Skeletal muscle satellite cell (primary cell): Measurements from ENCODE around the gene WDR20.
"Not testable (repeated sequence)": the region's sequence is repeated elsewhere in the genome, so short reads cannot be mapped to it uniquely, and the experiment has no call there.

Experiments
- H3K27me3 ChIP-seq: 2 replicates; pipeline ENCODE4 v1.7.0; 2013; ENCODE audit warnings: low read length; ENCODE audit not compliant: control insufficient read depth, insufficient read depth
- H3K36me3 ChIP-seq: 2 replicates; pipeline ENCODE4 v1.7.0; 2013; ENCODE audit warnings: mild to moderate bottlenecking, control low read depth, low read length; ENCODE audit not compliant: insufficient read depth
- H3K4me1 ChIP-seq: 2 replicates; pipeline ENCODE4 v1.7.0; 2013; ENCODE audit warnings: low read length; ENCODE audit not compliant: control insufficient read depth, insufficient read depth
- H3K4me2 ChIP-seq: 2 replicates; pipeline ENCODE4 v1.7.0; 2013; ENCODE audit warnings: mild to moderate bottlenecking, low read length
- H3K4me3 ChIP-seq: 2 replicates; pipeline ENCODE4 v1.7.0; 2013; ENCODE audit warnings: low read length
- H3K9ac ChIP-seq: 2 replicates; pipeline ENCODE4 v1.7.0; 2013; ENCODE audit warnings: mild to moderate bottlenecking, low read depth, low read length, moderate library complexity
- H3K9me3 ChIP-seq: replicated peaks from 2 replicates; pipeline ENCODE4 v1.7.0; 2013; ENCODE audit warnings: mild to moderate bottlenecking, control low read depth, low read length

Gene WDR20

DNA sequence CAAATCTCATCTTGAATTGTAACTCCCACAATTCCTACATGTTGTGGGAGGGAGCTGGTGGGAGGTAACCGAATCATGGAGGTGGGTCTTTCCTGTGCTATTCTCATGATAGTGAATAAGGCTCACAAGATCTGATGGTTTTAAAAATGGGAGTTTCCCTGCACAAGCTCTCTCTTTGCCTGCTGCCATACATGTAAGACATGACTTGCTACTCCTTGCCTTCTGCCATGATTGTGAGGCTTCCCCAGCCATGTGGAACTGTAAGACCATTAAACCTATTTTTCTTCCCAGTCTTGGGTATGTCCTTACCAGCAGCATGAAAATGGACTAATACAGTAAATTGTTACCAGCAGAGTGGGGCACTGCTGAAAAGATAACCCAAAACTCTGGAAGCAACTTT is 30.4 kb upstream of the WDR20 start:
- not testable (repeated sequence) for H3K9me3 ChIP-seq, H3K4me3 ChIP-seq, H3K4me1 ChIP-seq, H3K36me3 ChIP-seq, H3K27me3 ChIP-seq, H3K9ac ChIP-seq, H3K4me2 ChIP-seq

- H3K4me3 ChIP-seq: no peak overlapping the region
- no peak overlapping the region for H3K4me2 ChIP-seq
- H3K9ac ChIP-seq: no peak overlapping the region
- no peaks in the 10 kb centered on the region for H3K36me3 ChIP-seq
- H3K4me1 ChIP-seq: no peaks in the 10 kb centered on the region
- H3K27me3 ChIP-seq: no peaks in the 10 kb centered on the region
- H3K9me3 ChIP-seq: no peaks in the 10 kb centered on the region
Observed at GRCh38 chr14:102111101-102111500, 28.6 kb upstream of the WDR20 start.

GRCh38 chr14:102116361-102117180 is 23.1 kb upstream of the WDR20 start:
- Histone ChIP-seq H3K4me3 (no peak overlapping the region), H3K4me1 (no peaks in the 10 kb centered on the region), H3K9ac (no peak overlapping the region), H3K27me3 (no peaks in the 10 kb centered on the region), H3K9me3 (peaks cover 4% of the 10 kb centered on the region), H3K4me2 (no peak overlapping the region), H3K36me3 (no peaks in the 10 kb centered on the region)

DNA sequence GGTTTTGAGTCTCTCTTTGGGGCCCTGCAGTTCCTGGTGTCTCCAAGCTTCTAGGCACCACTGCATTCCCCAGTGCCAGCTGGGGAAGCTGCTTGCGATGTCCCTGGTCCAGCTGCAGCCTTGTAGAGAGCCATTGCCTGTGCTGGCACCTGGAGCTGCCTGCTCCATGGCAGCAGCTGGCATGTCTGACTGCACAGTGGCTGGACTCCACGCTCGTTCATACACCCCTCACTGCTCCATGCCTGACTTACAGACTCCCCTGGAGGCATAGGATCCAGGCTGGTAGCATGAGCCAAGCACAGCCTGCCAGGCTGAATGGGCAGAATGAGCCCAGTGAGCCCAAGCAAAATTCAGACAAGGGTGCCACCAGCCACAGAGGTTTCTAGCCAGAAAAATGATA is 21.8 kb upstream of the WDR20 start:
- H3K4me3 ChIP-seq: no peak overlapping the region
- H3K4me1 ChIP-seq: no peaks in the 10 kb centered on the region
- peaks cover 4% of the 10 kb centered on the region for H3K9me3 ChIP-seq
- H3K9ac ChIP-seq: no peak overlapping the region
- no peaks in the 10 kb centered on the region for H3K27me3 ChIP-seq
- no peaks in the 10 kb centered on the region for H3K36me3 ChIP-seq
- H3K4me2 ChIP-seq: no peak overlapping the region

GRCh38 chr14:102120888-102121287 is 18.8 kb upstream of the WDR20 start:
- H3K36me3 ChIP-seq: no peaks in the 10 kb centered on the region
- no peak overlapping the region for H3K4me3 ChIP-seq
- H3K4me2 ChIP-seq: no peak overlapping the region
- H3K27me3 ChIP-seq: no peaks in the 10 kb centered on the region
- H3K9ac ChIP-seq: no peak overlapping the region
- H3K4me1 ChIP-seq: no peaks in the 10 kb centered on the region
- H3K9me3 ChIP-seq: peaks cover 4% of the 10 kb centered on the region

- Histone ChIP-seq H3K4me3 (no peak overlapping the region), H3K9ac (no peak overlapping the region), H3K36me3 (no peaks in the 10 kb centered on the region), H3K4me1 (no peaks in the 10 kb centered on the region), H3K4me2 (no peak overlapping the region), H3K9me3 (peaks cover 4% of the 10 kb centered on the region), H3K27me3 (no peaks in the 10 kb centered on the region)
Observed at GRCh38 chr14:102121567-102121966, 18.1 kb upstream of the WDR20 start.

- Histone ChIP-seq H3K36me3 (no peaks in the 10 kb centered on the region), H3K27me3 (no peaks in the 10 kb centered on the region), H3K9ac (no peak overlapping the region), H3K4me2 (no peak overlapping the region), H3K9me3 (no peaks in the 10 kb centered on the region), H3K4me3 (no peak overlapping the region), H3K4me1 (no peaks in the 10 kb centered on the region)
Observed at GRCh38 chr14:102124419-102124818, 15.3 kb upstream of the WDR20 start.

DNA sequence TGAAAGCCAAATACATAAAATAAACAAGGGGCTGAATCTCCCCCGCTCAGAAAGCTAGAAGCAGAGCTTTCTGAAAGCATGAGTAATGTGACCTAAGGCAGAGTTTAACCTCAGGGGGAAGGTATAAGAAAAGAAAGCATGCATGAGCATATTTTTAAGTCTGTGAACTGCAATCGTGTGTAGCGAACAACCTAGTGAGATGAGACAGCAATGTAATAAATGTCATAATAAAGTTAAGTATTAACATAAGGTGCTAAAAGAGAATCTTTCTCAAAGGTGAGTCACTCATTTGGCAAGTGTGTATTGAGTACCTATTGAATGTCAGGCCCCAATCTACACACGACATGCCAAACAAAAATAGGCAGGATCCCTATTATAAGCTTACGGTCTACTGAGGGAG is 14.2 kb upstream of the WDR20 start:
- H3K4me2 ChIP-seq: no peak overlapping the region
- H3K4me3 ChIP-seq: no peak overlapping the region
- no peaks in the 10 kb centered on the region for H3K27me3 ChIP-seq
- no peaks in the 10 kb centered on the region for H3K9me3 ChIP-seq
- H3K36me3 ChIP-seq: no peaks in the 10 kb centered on the region
- no peaks in the 10 kb centered on the region for H3K4me1 ChIP-seq
- H3K9ac ChIP-seq: no peak overlapping the region

GRCh38 chr14:102126807-102127455 is 12.8 kb upstream of the WDR20 start:
- Histone ChIP-seq H3K27me3 (no peaks in the 10 kb centered on the region), H3K4me1 (no peaks in the 10 kb centered on the region), H3K9ac (no peak overlapping the region)

DNA sequence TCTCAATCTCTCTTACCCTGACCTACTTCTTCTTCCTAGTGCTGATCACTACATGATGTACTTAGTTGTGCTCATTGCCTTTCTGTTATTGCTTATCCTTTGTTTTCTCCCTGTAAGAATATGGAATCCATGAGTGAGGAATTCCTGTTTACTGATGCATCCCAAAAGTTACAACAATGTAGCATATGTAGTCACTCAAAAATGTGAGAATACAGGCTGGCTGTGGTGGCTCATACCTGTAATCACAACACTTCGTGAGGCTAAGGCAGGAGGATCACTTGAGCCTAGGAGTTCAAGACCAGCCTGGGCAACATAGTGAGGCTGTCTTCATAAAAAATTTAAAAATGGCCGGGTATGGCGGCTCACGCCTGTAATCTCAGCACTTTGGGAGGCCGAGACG is 8.0 kb upstream of the WDR20 start:
- Histone ChIP-seq H3K36me3 (no peaks in the 10 kb centered on the region), H3K4me3 (no peak overlapping the region), H3K4me1 (no peaks in the 10 kb centered on the region), H3K27me3 (no peaks in the 10 kb centered on the region), H3K9me3 (no peaks in the 10 kb centered on the region), H3K9ac (no peak overlapping the region), H3K4me2 (no peak overlapping the region)

More at GRCh38 chr14:102126807-102127455, 12.8 kb upstream of the WDR20 start:
- Histone ChIP-seq H3K36me3 (no peaks in the 10 kb centered on the region), H3K4me2 (no peak overlapping the region), H3K4me3 (no peak overlapping the region), H3K9me3 (no peaks in the 10 kb centered on the region)

DNA sequence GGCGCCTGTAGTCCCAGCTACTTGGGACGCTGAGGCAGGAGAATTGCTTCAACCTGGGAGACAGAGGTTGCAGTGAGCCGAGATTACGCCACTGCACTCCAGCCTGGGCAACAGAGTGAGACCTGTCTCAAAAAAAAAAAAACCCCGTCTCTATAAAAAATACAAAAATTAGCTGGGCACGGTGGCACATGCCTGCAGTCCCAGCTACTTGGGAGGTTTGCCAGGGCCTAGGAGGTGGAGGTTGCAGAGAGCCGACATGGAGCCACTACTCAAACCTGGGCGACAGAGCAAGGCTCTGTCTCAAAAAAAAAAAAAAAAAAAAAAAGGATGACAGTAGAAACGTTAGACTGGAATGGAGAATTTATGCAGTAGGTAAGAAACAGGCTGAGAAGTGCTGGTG is 5.7 kb upstream of the WDR20 start:
- not testable (repeated sequence) for H3K4me2 ChIP-seq, H3K4me1 ChIP-seq, H3K9ac ChIP-seq, H3K9me3 ChIP-seq, H3K36me3 ChIP-seq, H3K27me3 ChIP-seq, H3K4me3 ChIP-seq

DNA sequence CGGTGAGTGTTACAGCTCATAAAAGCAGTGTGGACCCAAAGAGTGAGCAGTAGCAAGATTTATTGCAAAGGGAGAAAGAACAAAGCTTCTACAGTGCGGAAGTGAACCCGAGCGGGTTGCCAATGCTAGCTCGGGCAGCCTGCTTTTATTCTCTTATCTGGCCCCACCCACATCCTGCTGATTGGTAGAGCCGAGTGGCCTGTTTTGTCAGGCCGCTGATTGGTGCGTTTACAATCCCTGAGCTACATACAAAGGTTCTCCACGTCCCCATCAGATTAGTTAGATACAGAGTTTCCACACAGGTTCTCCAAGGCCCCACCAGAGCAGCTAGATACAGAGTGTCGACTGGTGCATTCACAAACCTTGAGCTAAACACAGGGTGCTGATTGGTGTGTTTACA is 5.0 kb upstream of the WDR20 start:
- H3K36me3 ChIP-seq, H3K27me3 ChIP-seq: not testable (repeated sequence)

More for the DNA sequence above, 5.0 kb upstream of the WDR20 start:
- H3K4me2 ChIP-seq, H3K9me3 ChIP-seq, H3K4me1 ChIP-seq, H3K4me3 ChIP-seq, H3K9ac ChIP-seq: not testable (repeated sequence)
